Stimulated activated CD4-positive, alpha-beta T cell treated with anti-CD3 and anti-CD28 coated beads, Interleukin-1b, Interleukin-23, amount 100 ng/mL, for 48 hours (primary cell): ENCODE data around the gene C19orf53.
A peak's percentile ranks its signal among the peaks of the same experiment; 100 is the strongest.

Experiments
- DNase-seq: peaks from one replicate; pipeline ENCODE4 v3.0.0-alpha.2; 2020

The C19orf53 gene

DNA sequence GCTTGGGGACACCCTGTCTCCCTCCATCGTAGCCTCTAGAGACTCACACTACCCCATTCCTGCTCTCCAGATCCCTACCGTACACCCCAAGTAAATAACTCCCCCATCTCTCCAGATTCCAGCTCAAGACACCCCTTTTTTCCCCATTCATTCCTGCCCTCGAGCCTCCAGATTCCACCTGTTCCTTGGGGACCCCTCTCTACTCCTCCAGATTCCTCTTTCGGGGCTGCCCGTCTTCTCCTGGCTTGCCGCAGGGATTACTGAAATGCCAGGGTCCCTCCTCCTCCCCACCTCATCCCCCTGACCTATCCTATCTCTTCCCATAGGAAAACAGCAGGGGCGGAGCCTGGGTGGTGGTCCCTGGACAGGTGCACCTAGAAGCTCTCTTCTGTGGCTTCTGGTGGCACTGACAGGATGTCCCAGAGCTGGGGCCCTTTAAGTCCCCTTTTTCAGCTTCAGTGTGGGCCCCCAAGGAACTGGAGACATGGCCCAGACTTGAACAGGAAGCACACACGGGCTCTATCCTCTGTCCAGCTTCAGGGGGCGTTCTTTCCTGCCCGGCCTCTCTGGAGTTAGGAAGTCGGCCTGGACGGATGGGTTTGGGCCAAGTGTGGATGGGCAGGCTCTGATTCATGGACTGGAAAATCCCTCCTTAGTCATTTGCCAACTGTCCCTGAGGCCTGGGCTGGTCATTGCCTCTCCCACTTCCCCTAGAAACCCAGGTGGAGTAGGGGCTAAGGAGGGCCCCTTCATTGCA is 22.2 kb downstream of the C19orf53 start:
- DNase-seq = no peak

DNA sequence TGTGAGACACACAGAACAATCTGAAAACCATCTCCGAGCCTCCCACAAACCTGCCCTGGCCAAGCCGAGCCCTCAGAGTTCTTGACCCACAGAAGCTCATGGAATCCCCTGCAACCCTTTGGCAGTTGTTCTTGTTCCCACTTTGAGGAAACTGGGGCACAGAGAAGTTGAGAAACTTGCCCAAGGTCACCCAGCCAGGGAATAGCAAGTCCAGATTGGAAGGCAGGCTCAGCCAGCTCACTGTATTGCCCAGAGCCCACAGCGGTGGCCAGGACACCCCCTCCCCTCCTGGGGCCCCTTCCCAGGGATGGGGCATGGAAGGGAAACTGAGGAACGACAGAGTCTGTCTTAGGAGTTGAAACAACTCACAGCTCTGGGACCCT is 22.8 kb downstream of the C19orf53 start:
- DNase-seq = no peak

DNA sequence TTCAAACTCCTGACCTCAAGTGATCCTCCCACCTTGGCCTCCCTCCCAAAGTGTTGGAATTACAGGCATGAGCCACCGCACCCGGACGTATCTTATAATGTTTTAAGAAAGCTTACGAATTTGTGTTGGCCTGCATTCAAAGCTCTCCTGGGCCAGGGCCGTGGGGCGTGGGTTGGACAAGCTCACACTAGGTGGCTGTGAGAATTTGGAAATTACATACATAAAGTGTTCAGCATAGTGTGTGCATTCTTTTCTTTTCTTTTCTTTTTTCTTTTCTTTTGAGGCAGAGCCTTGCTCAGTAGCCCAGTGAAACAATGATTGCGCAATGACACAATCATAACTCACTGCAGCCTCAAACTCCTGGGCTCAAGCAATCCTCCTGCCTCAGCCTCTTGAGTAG is 23.6 kb downstream of the C19orf53 start:
- DNase-seq = no peak

DNA sequence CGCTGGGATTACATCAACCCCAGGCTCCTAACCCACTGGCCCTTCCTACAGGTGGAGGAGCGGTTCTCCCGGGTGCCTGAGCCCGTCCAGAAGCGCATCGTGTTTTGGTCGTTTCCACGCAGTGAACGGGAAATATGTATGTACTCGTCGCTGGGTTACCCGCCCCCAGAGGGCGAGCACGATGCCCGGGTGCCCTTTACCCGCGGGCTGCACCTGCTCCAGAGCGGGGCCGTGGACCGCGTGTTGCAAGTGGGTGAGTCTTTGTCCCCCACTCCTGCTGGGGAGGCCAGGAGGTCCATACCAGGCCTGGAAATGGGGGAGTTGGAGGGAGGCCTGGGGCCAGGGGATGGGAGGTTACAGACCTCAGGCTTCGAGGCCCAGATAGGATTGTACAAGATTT is 25.4 kb downstream of the C19orf53 start:
- DNase-seq = no peak

DNA sequence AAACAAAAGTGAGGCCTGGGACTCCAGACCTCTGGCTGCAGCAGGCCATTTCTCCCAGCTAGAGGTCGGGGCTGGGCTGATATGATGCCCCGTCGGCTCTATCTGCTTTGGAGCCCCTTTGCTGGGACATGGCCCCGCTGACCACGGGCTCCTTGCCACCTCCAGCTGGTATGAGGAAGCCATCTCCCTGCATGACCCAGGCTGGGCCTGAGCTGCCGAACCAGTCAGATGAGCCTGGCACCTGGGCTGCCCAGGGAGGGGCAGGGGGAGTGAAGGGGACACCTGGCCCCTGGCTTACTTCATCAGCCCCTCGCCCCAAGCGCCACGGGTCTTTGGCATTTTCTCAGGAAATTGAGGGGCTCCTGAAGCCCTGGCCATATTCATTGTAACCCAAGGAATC is 28.8 kb downstream of the C19orf53 start:
- DNase-seq = no peak

DNA sequence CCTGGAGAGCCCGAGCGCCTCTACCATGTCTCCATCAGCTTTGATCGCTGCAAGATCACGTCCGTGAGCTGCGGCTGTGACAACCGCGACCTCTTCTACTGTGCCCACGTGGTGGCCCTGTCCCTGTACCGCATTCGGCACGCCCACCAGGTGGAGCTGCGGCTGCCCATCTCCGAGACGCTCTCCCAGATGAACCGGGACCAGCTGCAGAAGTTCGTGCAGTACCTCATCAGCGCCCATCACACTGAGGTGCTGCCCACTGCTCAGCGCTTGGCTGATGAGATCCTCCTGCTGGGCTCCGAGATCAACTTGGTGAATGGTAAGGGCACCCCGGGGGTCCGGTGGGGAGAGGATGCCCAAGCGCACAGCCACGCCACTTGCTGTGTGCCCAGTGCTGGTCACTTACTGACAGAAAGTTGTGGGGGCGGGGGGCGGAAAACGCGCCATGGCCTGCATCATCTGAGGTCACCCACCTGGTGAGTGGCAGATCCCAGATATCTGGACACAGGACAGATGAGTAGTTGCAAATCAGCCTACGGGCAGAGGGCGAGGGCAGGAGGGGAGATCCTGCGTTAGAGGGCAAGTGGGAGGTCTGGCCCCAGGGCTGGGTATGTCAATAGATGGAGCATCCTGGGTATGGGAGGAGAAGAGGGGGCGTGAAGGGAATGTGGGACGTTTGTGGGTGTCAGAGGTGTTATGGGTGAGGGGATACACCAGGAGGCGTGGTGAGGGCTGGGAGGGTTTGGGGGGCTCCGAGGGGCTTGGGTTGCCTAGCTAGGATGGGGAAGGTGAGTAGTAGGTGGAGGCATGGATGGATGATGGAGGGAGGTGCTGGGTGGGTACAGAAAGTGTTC is 30.8 kb downstream of the C19orf53 start:
- no peak for DNase-seq

DNA sequence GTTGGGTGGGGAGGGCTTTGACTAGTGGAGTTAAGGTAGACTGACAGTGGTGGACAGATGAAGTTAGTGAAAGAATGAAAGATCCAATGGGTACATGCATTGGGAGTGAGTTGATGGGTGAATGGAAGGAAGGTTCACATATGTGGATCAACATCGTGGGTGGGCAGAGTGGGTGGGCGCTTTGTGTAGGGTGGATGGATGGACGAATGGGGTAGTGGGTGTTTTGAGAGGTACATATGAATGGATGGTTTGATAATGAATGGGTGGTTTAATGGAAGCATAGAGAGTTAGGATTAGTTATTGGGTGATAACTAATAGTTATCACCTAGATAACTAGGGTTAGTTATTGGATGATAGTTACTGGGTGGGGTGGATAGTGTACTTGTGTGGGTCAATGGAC is 32.5 kb downstream of the C19orf53 start:
- DNase-seq = no peak

DNA sequence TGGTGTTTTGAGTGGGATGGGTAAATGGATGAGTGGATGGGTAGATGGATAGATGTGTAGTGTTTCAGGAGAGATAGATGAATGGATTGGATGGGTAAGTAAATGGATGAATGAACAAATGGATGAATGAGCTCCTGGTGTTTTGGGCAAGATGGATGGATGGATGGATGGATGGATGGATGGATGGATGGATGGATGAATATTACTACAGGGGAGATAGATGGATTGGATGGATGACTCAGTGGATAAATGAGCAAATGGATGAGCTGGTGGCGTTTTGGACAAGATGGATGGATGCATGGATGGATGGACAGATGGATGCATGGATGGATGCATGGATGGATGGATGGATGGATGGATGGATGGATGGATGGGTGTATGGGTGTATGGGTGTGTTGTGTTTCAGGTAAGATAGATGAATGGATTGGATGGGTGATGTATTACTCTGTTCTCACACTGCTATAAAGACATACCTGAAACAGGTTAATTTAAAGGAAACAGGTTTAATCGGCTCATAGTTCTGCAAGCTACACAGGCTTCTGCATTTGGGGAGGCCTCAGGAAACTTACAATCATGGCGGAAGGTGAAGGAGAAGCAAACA is 33.3 kb downstream of the C19orf53 start:
- DNase-seq = no peak

DNA sequence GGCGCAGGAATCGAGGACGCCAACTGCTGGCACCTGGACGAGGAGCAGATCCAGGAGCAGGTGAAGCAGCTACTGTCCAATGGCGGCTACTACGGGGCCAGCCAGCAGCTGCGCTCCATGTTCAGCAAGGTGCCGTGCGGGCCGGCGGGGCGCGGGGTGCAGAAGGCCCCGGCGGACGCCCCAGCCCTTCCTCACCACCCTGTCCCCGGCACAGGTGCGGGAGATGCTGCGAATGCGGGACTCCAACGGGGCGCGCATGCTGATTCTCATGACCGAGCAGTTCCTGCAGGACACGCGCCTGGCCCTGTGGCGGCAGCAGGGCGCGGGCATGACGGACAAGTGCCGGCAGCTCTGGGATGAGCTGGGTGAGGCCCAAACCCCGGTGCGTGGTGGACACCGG is 34.6 kb downstream of the C19orf53 start:
- no peak for DNase-seq

DNA sequence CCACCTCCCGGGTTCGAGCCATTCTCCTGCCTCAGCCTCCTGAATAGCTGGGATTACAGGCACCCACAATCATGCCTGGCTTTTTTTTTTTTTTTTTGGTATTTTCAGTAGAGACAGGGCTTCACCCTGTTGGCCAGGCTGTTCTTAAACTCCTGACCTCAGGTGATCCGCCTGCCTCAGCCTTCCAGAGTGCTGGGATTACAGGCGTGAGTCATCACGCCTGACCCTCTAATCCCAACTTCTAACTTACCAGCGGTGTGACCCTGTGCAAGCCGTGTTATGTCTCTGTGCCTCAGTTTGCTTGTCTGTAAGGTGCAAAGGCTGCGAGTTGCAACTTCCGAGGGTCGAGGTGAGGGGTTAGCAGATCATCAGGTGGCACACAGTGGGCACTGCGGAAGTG is 38.3 kb downstream of the C19orf53 start:
- DNase-seq = no peak

DNA sequence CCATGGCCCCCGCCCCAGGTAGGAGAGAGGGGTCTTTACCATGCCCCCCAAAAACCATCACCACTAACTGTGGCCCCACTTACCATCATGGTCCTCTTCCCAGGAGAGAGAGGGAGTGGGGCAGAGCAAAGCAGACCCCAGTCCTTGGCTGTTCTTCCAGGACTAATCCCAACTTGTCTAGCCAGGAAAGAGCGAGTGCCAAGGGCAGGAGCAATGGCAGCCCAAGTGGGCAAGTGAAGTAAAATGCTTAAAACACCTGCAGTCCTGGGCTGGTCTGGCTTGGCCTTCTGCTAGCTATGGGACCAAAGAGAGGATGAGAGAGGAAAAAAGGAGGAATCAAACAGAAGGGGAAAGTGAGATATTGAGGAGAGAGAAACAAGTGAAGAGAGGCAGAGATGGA is 38.9 kb downstream of the C19orf53 start:
- DNase-seq = no peak

DNA sequence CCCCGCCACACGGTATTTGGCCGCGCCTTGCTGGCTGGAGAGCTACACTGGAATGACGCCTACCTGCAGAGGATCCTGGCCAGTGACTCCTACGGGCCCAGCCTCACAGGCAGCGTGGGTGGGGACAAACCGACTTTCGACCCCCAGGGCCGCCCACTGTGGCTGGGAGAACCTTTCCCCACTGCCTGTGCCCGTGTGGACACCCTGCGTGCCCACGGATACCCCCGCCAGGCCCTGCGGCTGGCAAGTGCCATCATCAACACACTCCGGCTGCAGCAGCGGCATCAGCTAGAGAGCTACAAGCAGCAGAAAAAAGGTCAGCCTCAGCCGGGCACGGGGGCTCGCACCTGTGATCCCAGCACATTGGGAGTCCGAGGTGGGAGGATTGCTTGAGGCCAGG is 40.3 kb downstream of the C19orf53 start:
- no peak for DNase-seq

DNA sequence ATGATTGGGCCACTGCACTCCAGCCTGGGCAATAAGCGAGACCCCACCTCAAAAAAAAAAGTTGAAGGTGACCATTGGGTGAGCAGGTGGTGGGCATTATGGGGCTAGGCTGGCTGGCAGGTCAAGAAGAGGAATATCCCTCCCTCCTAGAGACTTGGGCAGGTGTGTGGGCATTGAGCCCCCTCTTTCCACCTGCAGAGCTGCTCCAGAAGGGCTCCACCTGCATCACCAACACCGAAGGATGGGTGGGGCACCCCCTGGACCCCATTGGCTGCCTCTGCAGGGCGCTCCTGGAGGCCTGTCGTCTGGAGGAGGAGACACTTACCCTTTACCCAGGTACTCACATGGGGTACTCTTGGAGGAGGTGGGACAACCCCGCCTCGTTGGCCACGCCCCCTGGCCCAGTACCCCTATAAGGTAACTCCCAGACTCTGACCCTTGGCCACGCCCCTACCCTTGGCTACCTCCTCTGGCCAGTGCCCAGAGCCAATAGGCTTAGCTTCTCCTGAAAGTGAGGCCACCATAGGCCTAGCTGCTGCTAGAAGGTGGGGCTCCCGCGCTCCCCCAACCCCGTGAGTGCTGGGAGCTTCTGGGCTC is 42.9 kb downstream of the C19orf53 start:
- DNase-seq = peak; percentile 40

DNA sequence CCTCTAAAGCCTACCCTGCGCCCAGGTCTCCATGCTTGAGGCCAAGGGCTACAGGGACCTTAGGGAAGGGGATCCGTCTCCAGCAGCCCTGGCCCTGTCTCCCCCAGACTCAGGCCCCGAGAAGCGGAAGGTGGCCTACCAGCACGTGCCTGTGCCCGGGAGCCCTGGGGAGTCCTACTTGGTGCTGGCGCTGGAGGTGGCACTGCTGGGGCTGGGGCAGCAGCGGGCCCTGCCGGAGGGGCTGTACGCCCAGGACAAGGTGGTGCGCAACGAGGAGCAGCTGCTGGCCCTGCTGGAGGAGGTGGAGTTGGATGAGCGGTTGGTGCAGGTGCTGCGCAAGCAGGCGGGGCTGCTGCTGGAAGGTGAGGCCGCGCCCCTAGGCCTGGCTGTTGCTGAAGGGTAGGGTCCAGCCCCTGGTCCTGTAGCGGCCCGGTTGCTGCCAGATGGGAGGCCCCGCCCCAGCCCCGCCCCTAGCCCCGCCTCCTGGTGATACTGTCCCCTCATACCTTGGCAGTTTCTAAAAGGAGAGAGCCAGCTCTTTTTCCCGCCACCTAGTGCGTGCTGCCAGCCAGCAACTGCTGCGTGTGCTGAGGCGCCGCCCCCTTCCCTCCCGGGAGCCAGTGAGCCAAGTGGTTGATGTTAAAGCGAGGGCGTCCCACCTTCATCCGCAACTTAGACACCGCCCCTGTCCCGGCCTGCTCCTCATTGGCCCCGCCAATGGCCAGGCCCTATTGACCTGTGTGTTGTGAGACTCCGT is 43.5 kb downstream of the C19orf53 start:
- DNase-seq = peak; percentile 48

DNA sequence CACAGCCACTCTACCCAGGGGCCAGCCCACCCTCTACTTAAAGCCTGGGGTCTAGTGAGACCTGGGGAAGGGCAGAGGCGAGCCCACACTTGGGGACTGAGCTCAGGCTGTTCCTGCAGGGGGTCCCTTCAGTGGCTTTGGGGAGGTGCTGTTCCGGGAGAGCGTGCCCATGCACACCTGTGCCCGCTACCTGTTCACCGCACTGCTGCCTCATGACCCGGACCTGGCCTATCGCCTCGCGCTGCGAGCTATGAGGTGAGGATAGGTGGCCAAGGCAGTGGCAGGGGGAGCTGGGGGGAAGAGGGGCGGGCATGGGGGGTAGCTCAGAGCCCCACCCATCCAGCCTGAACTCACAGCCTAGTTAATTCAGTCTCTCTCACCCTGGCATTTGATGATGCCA is 45.0 kb downstream of the C19orf53 start:
- DNase-seq = no peak

DNA sequence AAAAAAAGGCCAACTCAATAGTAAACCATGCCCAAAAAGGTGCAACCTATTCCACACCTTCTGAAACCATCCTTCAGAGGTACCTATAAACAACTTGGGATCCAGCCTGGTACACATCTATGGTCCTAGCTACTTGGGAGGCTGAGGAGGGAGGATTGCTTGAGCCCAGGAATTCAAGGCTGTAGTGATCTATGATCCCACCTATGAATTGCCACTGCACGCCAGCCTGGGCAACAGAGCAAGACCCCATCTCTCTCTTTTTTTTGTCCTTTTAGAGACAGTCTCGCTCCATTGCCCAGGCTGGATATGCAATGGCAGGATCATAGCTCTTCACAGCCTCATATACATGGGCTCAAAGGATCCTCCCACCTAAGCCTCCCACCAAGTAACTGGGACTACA is 47.0 kb downstream of the C19orf53 start:
- DNase-seq = no peak

DNA sequence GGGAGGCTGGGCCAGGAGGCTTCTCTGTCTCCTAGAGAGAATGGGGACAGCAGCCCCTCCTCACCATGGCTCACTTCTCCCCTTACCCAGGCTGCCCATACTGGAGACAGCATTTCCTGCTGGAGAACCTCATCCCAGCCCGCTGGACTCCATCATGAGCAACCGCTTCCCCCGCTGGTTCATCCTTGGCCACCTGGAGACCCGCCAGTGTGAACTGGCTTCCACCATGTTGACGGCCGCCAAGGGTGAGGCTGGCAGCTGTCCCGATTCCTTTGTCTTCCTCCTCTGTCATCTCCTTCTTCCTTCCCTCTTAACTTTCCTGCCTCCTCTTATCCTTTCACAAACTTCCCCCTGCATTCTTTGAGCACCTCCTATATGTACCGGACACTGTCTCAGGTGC is 49.0 kb downstream of the C19orf53 start:
- DNase-seq = no peak

DNA sequence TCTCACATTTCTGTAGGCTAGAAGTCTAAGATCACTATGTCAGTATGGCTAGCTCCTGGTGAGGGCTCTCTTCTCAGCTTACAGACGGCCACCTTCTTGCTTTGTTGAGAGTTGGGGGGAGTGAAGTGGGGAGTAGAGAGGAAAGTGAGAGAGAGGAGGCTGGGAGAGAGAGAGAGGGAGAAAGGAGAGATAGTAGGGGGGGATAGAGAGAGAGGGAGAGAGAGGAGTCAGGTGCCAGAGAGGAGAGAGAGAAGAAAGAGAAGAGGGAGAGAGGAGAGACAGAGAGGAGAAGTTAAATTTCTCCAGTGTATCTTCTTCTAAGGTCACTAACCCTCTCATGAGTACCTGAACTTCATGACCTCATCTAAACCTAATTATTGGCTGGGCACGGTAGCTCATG is 49.6 kb downstream of the C19orf53 start:
- DNase-seq = no peak

DNA sequence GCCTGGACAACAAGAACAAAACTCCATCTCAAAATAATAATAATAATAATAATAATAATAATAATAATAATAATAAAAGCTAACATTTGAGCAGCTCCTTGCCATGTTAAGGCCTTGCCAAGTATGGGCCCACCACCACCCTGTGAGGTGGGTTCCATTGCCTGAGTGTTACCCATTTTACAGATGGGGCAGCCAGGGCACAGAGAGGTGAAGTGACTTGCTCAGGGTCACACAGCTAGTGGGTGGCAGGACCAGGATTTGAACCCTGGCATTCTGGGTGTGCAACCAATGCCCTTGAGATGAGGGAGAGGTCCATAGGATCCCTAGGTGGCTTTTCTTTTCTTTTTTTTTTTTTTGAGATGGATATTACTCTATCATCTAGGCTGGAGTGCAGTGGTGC is 50.4 kb downstream of the C19orf53 start:
- no peak for DNase-seq

DNA sequence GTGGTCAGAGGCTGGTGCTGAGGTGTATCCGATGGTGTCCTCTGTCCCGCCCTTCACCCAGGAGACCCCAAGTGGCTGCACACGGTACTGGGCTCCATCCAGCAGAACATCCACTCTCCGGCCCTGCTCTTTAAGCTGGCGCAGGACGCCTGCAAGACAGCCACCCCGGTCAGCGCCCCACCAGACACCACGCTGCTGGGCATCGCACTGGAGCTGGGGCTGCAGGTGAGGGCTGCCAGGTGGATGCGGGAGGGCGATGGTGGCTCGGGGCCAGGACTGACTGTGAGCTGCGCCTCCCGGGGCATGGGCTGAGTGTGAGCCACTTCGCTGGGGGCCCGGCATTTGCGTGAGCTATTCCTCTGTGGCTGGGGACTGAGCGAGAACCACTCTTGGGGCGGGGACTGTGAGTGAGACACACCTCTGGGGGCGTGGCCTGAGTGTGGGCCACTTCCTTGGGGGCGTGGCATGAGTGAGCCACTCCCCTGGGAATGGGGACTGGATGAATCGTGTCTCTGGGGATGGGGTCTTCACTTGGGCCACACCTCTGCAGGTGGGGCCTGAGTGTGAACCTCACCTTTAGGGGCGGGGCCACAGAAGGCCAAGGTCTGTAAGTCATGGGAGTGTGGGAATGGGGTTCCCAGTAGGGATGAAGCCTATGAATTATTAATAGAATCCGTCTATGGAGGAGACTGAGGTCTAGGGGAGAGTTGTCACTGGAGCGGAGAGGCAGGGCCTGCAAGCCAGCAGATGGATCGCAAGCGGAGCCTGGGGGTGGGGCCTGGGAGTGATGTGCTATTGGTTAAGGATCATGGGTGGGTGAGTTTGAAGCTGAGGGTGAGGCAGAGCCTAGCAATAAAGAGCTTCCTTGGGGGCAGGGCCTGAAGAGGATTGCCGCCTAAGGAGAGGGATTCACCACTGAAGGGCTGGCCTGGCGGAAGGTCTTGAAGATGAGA is 51.5 kb downstream of the C19orf53 start:
- DNase-seq = no peak

DNA sequence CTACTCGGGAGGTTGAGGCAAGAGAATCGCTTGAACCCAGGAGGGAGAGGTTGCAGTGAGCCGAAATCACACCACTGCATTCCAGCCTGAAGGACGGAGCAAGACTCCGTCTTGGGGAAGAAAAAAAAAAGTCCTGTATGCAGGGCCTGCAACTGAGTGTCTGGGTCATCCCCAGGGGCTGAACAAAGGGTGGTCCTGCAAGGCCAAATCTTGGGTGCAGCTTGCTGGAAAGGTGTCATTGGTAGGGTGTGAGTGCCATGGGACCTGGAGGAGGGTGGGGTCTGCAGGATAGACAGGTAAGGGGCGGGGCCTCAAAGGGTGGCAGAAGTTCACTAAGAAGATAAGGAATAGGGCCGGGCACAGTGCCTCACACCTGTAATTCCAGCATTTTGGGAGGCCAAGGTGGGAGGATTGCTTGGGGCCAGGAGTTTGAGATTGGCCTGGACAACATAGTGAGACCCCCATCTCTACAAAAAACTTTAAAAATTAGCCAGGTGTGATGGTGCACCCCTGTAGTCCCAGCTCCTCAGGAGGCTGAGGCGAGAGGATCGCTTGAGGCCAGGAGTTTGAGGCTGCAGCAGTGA is 52.5 kb downstream of the C19orf53 start:
- DNase-seq = no peak
